Measurements from ENCODE around the gene SURF6. TPM values are rescaled to one million over a fixed set of nuclear protein-coding genes. Genes with fewer than 3 reads are reported as not detected.

SURF6 gene
- polyA plus RNA-seq, 1 experiment = 6.2 TPM

- TF ChIP-seq CTCF (IDR thresholded peaks at IDR 0.05; ENCODE audit: low read depth, low read length) = no peak
- Histone ChIP-seq H3K4me3 (ENCODE audit: low read depth, low read length) (no peak overlapping the region), H3K9me3 (ENCODE audit: control insufficient read depth, insufficient read depth, low read length) (no peaks in the 10 kb centered on the region), H3K27me3 (ENCODE audit: control insufficient read depth, insufficient read depth, low read length) (peaks cover 28% of the 10 kb centered on the region), H3K27ac (ENCODE audit: low read depth, low read length) (no peak overlapping the region)
- DNase-seq (ENCODE audit: low read depth, low spot score) = no peak
- CTCF ChIA-PET = no interaction called here
- POLR2A ChIA-PET = no interaction called here
Observed at GRCh38 chr9:133282464-133283238, 53.3 kb downstream of the SURF6 start.

- CTCF ChIA-PET = no interaction called here
- no peak for TF ChIP-seq CTCF (IDR thresholded peaks at IDR 0.05; ENCODE audit: low read depth, low read length)
Observed at GRCh38 chr9:133280392-133280791, 55.6 kb downstream of the SURF6 start.

More at GRCh38 chr9:133280392-133280791, 55.6 kb downstream of the SURF6 start:
- H3K4me3 ChIP-seq (ENCODE audit: low read depth, low read length) = no peak overlapping the region
- no peak overlapping the region for H3K27ac ChIP-seq (ENCODE audit: low read depth, low read length)
- POLR2A ChIA-PET = no interaction called here
- DNase-seq (ENCODE audit: low read depth, low spot score) = no peak
- H3K27me3 ChIP-seq (ENCODE audit: control insufficient read depth, insufficient read depth, low read length) = peaks cover 42% of the 10 kb centered on the region
- no peaks in the 10 kb centered on the region for H3K9me3 ChIP-seq (ENCODE audit: control insufficient read depth, insufficient read depth, low read length)

Small RNAs within 50 kb of the gene (small RNA-seq; reads per million reads assigned to genes)
- gene RF00019 (ENCODE audit: insufficient read length, low read depth) = not detected
- not detected for gene SNORD24 (ENCODE audit: insufficient read length, low read depth)
- not detected for gene SNORD36A (ENCODE audit: insufficient read length, low read depth)
- gene SNORD36B (ENCODE audit: insufficient read length, low read depth) = not detected
- gene SNORD36C (ENCODE audit: insufficient read length, low read depth) = not detected

Other genes with a start within 250 kb of the SURF6 start
- 19.1 and 25.4 TPM in 2 replicates for gene RALGDS, start 214.9 kb downstream of the SURF6 start, polyA plus RNA-seq (2011; rRNA removed)
- gene GBGT1, start 172.3 kb downstream of the SURF6 start, polyA plus RNA-seq (2011; rRNA removed) = 3.5 TPM in 2 replicates
- not detected in 2 replicates for gene OBP2B, start 126.9 kb downstream of the SURF6 start, polyA plus RNA-seq (2011; rRNA removed)
- not detected in 2 replicates for gene ABO, start 61.0 kb downstream of the SURF6 start, polyA plus RNA-seq (2011; rRNA removed)
- 14.1 and 20.2 TPM in 2 replicates for gene MED22, start 11.9 kb upstream of the SURF6 start, polyA plus RNA-seq (2011; rRNA removed)
- gene RPL7A, start 12.0 kb upstream of the SURF6 start, polyA plus RNA-seq (2011; rRNA removed) = 2,708 and 3,305 TPM in 2 replicates
- gene SURF1, start 20.3 kb upstream of the SURF6 start, polyA plus RNA-seq (2011; rRNA removed) = 28.2 and 29.9 TPM in 2 replicates
- 9.9 and 11.4 TPM in 2 replicates for gene SURF2, start 20.4 kb upstream of the SURF6 start, polyA plus RNA-seq (2011; rRNA removed)
- gene SURF4, start 39.9 kb upstream of the SURF6 start, polyA plus RNA-seq (2011; rRNA removed) = 293 and 296 TPM in 2 replicates
- gene STKLD1, start 40.2 kb upstream of the SURF6 start, polyA plus RNA-seq (2011; rRNA removed) = 0.95 and 1.4 TPM in 2 replicates
- 19.4 and 21.0 TPM in 2 replicates for gene REXO4, start 81.8 kb upstream of the SURF6 start, polyA plus RNA-seq (2011; rRNA removed)
- gene ADAMTS13, start 86.2 kb upstream of the SURF6 start, polyA plus RNA-seq (2011; rRNA removed) = 0.86 and 0.94 TPM in 2 replicates
- gene CACFD1, start 123.8 kb upstream of the SURF6 start, polyA plus RNA-seq (2011; rRNA removed) = 9.2 and 10.3 TPM in 2 replicates
- gene SLC2A6, start 142.9 kb upstream of the SURF6 start, polyA plus RNA-seq (2011; rRNA removed) = 1.7 and 2.3 TPM in 2 replicates
- gene MYMK, start 188.8 kb upstream of the SURF6 start, polyA plus RNA-seq (2011; rRNA removed) = not detected in 2 replicates
- gene ADAMTSL2, start 198.5 kb upstream of the SURF6 start, polyA plus RNA-seq (2011; rRNA removed) = not detected in 2 replicates

All from AG04450 (cell line).